ENCODE measurements around the gene AJAP1.

AJAP1 gene

GRCh38 chr1:4634156-4634792 is 20.1 kb upstream of the AJAP1 start:
- H3K27me3 ChIP-seq (ENCODE audit: low read depth, low read length), result no peaks in the 10 kb centered on the region

GRCh38 chr1:4634793-4635406 is 19.5 kb upstream of the AJAP1 start:
- Histone ChIP-seq H3K36me3 (ENCODE audit: control insufficient read depth in 1 of 2, insufficient read depth in 2 of 2, low read length in 2 of 2) (no peaks in the 10 kb centered on the region), H3K4me1 (ENCODE audit: control insufficient read depth in 1 of 2, insufficient read depth in 2 of 2, low read length in 2 of 2) (no peaks in the 10 kb centered on the region), H3K4me3 (ENCODE audit: low read depth in 1 of 2, low read length in 2 of 2) (no peak overlapping the region), H3K27me3 (ENCODE audit: low read depth, low read length) (no peaks in the 10 kb centered on the region), H3K9me3 (ENCODE audit: control insufficient read depth in 1 of 2, low read length in 2 of 2) (no peaks in the 10 kb centered on the region), H3K27ac (ENCODE audit: low read length) (no peak overlapping the region)

More at GRCh38 chr1:4634156-4634792, 20.1 kb upstream of the AJAP1 start:
- no peak overlapping the region for H3K27ac ChIP-seq (ENCODE audit: low read length)
- no peaks in the 10 kb centered on the region for H3K36me3 ChIP-seq (ENCODE audit: control insufficient read depth in 1 of 2, insufficient read depth in 2 of 2, low read length in 2 of 2)
- H3K9me3 ChIP-seq (ENCODE audit: control insufficient read depth in 1 of 2, low read length in 2 of 2), result no peaks in the 10 kb centered on the region
- H3K4me1 ChIP-seq (ENCODE audit: control insufficient read depth in 1 of 2, insufficient read depth in 2 of 2, low read length in 2 of 2), result no peaks in the 10 kb centered on the region
- no peak overlapping the region for H3K4me3 ChIP-seq (ENCODE audit: low read depth in 1 of 2, low read length in 2 of 2)

GRCh38 chr1:4636186-4636585 is 18.2 kb upstream of the AJAP1 start:
- Histone ChIP-seq H3K4me1 (ENCODE audit: control insufficient read depth in 1 of 2, insufficient read depth in 2 of 2, low read length in 2 of 2) (no peaks in the 10 kb centered on the region), H3K27ac (ENCODE audit: low read length) (no peak overlapping the region), H3K4me3 (ENCODE audit: low read depth in 1 of 2, low read length in 2 of 2) (no peak overlapping the region), H3K9me3 (ENCODE audit: control insufficient read depth in 1 of 2, low read length in 2 of 2) (no peaks in the 10 kb centered on the region), H3K27me3 (ENCODE audit: low read depth, low read length) (no peaks in the 10 kb centered on the region), H3K36me3 (ENCODE audit: control insufficient read depth in 1 of 2, insufficient read depth in 2 of 2, low read length in 2 of 2) (no peaks in the 10 kb centered on the region)

- no peaks in the 10 kb centered on the region for H3K27me3 ChIP-seq (ENCODE audit: low read depth, low read length)
- H3K4me1 ChIP-seq (ENCODE audit: control insufficient read depth in 1 of 2, insufficient read depth in 2 of 2, low read length in 2 of 2), result no peaks in the 10 kb centered on the region
- no peak overlapping the region for H3K4me3 ChIP-seq (ENCODE audit: low read depth in 1 of 2, low read length in 2 of 2)
- H3K9me3 ChIP-seq (ENCODE audit: control insufficient read depth in 1 of 2, low read length in 2 of 2), result no peaks in the 10 kb centered on the region
- H3K36me3 ChIP-seq (ENCODE audit: control insufficient read depth in 1 of 2, insufficient read depth in 2 of 2, low read length in 2 of 2), result no peaks in the 10 kb centered on the region
- H3K27ac ChIP-seq (ENCODE audit: low read length), result no peak overlapping the region
These were observed 17.6 kb upstream of the AJAP1 start for GRCh38 chr1:4636644-4637380.

GRCh38 chr1:4637616-4638344 is 16.6 kb upstream of the AJAP1 start:
- H3K36me3 ChIP-seq (ENCODE audit: control insufficient read depth in 1 of 2, insufficient read depth in 2 of 2, low read length in 2 of 2), result no peaks in the 10 kb centered on the region
- no peaks in the 10 kb centered on the region for H3K27me3 ChIP-seq (ENCODE audit: low read depth, low read length)
- H3K4me3 ChIP-seq (ENCODE audit: low read depth in 1 of 2, low read length in 2 of 2), result no peak overlapping the region

GRCh38 chr1:4638345-4638729 is 16.1 kb upstream of the AJAP1 start:
- no peaks in the 10 kb centered on the region for H3K9me3 ChIP-seq (ENCODE audit: control insufficient read depth in 1 of 2, low read length in 2 of 2)
- H3K36me3 ChIP-seq (ENCODE audit: control insufficient read depth in 1 of 2, insufficient read depth in 2 of 2, low read length in 2 of 2), result no peaks in the 10 kb centered on the region
- H3K27me3 ChIP-seq (ENCODE audit: low read depth, low read length), result no peaks in the 10 kb centered on the region
- H3K27ac ChIP-seq (ENCODE audit: low read length), result no peak overlapping the region
- no peak overlapping the region for H3K4me3 ChIP-seq (ENCODE audit: low read depth in 1 of 2, low read length in 2 of 2)
- no peaks in the 10 kb centered on the region for H3K4me1 ChIP-seq (ENCODE audit: control insufficient read depth in 1 of 2, insufficient read depth in 2 of 2, low read length in 2 of 2)

More at GRCh38 chr1:4637616-4638344, 16.6 kb upstream of the AJAP1 start:
- H3K4me1 ChIP-seq (ENCODE audit: control insufficient read depth in 1 of 2, insufficient read depth in 2 of 2, low read length in 2 of 2), result no peaks in the 10 kb centered on the region
- H3K9me3 ChIP-seq (ENCODE audit: control insufficient read depth in 1 of 2, low read length in 2 of 2), result no peaks in the 10 kb centered on the region
- H3K27ac ChIP-seq (ENCODE audit: low read length), result no peak overlapping the region

GRCh38 chr1:4640931-4641330 is 13.5 kb upstream of the AJAP1 start:
- Histone ChIP-seq H3K27ac (ENCODE audit: low read length) (no peak overlapping the region), H3K27me3 (ENCODE audit: low read depth, low read length) (no peaks in the 10 kb centered on the region), H3K4me1 (ENCODE audit: control insufficient read depth in 1 of 2, insufficient read depth in 2 of 2, low read length in 2 of 2) (no peaks in the 10 kb centered on the region), H3K36me3 (ENCODE audit: control insufficient read depth in 1 of 2, insufficient read depth in 2 of 2, low read length in 2 of 2) (no peaks in the 10 kb centered on the region), H3K9me3 (ENCODE audit: control insufficient read depth in 1 of 2, low read length in 2 of 2) (no peaks in the 10 kb centered on the region), H3K4me3 (ENCODE audit: low read depth in 1 of 2, low read length in 2 of 2) (no peak overlapping the region)

- Histone ChIP-seq H3K36me3 (ENCODE audit: control insufficient read depth in 1 of 2, insufficient read depth in 2 of 2, low read length in 2 of 2) (no peaks in the 10 kb centered on the region), H3K4me1 (ENCODE audit: control insufficient read depth in 1 of 2, insufficient read depth in 2 of 2, low read length in 2 of 2) (no peaks in the 10 kb centered on the region), H3K4me3 (ENCODE audit: low read depth in 1 of 2, low read length in 2 of 2) (no peak overlapping the region), H3K27ac (ENCODE audit: low read length) (no peak overlapping the region), H3K9me3 (ENCODE audit: control insufficient read depth in 1 of 2, low read length in 2 of 2) (no peaks in the 10 kb centered on the region), H3K27me3 (ENCODE audit: low read depth, low read length) (no peaks in the 10 kb centered on the region)
These were observed 7.0 kb upstream of the AJAP1 start for GRCh38 chr1:4647391-4647790.

GRCh38 chr1:4648657-4649056 is 5.8 kb upstream of the AJAP1 start:
- peaks cover 0 to 5% of the 10 kb centered on the region in 2 donors for H3K4me1 ChIP-seq (ENCODE audit: control insufficient read depth in 1 of 2, insufficient read depth in 2 of 2, low read length in 2 of 2)
- H3K27me3 ChIP-seq (ENCODE audit: low read depth, low read length), result peaks cover 10% of the 10 kb centered on the region
- H3K4me3 ChIP-seq (ENCODE audit: low read depth in 1 of 2, low read length in 2 of 2), result no peak overlapping the region
- no peaks in the 10 kb centered on the region for H3K36me3 ChIP-seq (ENCODE audit: control insufficient read depth in 1 of 2, insufficient read depth in 2 of 2, low read length in 2 of 2)
- H3K27ac ChIP-seq (ENCODE audit: low read length), result no peak overlapping the region
- H3K9me3 ChIP-seq (ENCODE audit: control insufficient read depth in 1 of 2, low read length in 2 of 2), result no peaks in the 10 kb centered on the region

GRCh38 chr1:4650481-4650880 is 3.9 kb upstream of the AJAP1 start:
- peaks cover 12% of the 10 kb centered on the region for H3K27me3 ChIP-seq (ENCODE audit: low read depth, low read length)
- H3K36me3 ChIP-seq (ENCODE audit: control insufficient read depth in 1 of 2, insufficient read depth in 2 of 2, low read length in 2 of 2), result no peaks in the 10 kb centered on the region
- H3K4me3 ChIP-seq (ENCODE audit: low read depth in 1 of 2, low read length in 2 of 2), result no peak overlapping the region
- peaks cover 0 to 15% of the 10 kb centered on the region in 2 donors for H3K4me1 ChIP-seq (ENCODE audit: control insufficient read depth in 1 of 2, insufficient read depth in 2 of 2, low read length in 2 of 2)
- H3K9me3 ChIP-seq (ENCODE audit: control insufficient read depth in 1 of 2, low read length in 2 of 2), result no peaks in the 10 kb centered on the region
- no peak overlapping the region for H3K27ac ChIP-seq (ENCODE audit: low read length)

GRCh38 chr1:4650981-4651380 is 3.4 kb upstream of the AJAP1 start:
- Histone ChIP-seq H3K9me3 (ENCODE audit: control insufficient read depth in 1 of 2, low read length in 2 of 2) (no peaks in the 10 kb centered on the region), H3K4me1 (ENCODE audit: control insufficient read depth in 1 of 2, insufficient read depth in 2 of 2, low read length in 2 of 2) (peaks cover 0 to 18% of the 10 kb centered on the region in 2 donors), H3K4me3 (ENCODE audit: low read depth in 1 of 2, low read length in 2 of 2) (no peak overlapping the region), H3K27ac (ENCODE audit: low read length) (no peak overlapping the region), H3K27me3 (ENCODE audit: low read depth, low read length) (peaks cover 12% of the 10 kb centered on the region), H3K36me3 (ENCODE audit: control insufficient read depth in 1 of 2, insufficient read depth in 2 of 2, low read length in 2 of 2) (no peaks in the 10 kb centered on the region)
